ENCODE data around the gene SETD3. TPM values are rescaled to one million over a fixed set of nuclear protein-coding genes. Genes with fewer than 3 reads are reported as not detected.

SETD3 gene
- total and polyA plus RNA-seq, 2 donors (not counting 1 experiment from before 2014, with no cell fraction given), result 30.9 to 38.3 TPM

DNA sequence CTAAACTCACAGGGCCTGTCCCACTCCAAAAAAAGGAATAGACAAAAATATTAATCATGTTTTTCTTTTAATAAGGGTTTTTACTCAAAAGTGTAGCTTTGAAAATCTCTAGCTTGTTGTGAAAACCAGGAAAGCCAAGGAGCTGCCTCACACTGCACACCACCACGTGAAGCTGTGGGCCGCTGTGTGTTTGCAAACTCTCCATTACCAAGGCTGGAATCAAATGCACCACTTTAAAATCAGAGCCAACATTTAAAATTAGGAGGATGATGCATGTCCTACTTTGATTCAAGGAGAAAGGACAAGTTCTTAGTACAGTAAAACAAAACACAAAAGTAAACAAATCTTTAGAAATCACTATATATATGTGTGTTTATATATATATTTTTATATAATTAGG, 83.0 kb downstream of the SETD3 start:
- H3K27me3 ChIP-seq (ENCODE audit: control insufficient read depth, insufficient read depth, low read length), result no peaks in the 10 kb centered on the region

DNA sequence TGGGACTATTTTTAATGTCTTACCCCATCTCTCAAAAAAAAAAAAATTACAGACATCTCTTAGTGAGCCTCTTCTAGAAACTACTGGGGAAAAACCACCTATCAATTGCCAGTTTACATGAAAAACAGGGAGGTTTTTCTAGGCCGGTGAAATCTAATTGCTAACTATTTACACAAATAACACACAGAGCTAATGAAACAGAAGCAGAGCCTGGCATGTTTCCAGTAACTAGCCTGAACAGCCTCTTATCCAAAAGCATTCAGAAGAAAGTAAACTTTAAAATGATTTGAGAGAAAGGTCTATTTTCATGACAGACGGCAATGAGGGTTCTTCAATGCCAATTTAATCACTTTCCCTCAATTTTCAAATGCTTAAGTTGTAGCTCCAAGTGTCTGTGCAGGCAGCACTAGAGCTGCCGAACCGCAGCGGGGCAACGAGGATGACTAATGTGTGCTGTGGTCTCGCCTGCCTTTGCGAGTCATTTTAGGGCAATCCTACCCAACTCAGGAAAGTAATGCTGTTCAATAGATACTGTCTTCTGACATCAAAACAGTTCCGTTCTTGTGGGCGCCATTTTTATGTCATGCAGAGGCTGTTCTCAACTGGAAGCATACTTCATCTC, 84.6 kb downstream of the SETD3 start:
- H3K27me3 ChIP-seq (ENCODE audit: control insufficient read depth, insufficient read depth, low read length), result no peaks in the 10 kb centered on the region
- H3K9me3 ChIP-seq (ENCODE audit: control insufficient read depth, insufficient read depth, low read depth, low read length), result no peaks in the 10 kb centered on the region
- DNase-seq (ENCODE audit: low read depth in 2 of 2), result peak; percentile 50 to 88
- no peak overlapping the region for H3K4me2 ChIP-seq (ENCODE audit: extremely low read depth, insufficient read depth, low read length)
- H3K27ac ChIP-seq (ENCODE audit: insufficient read depth, low read length), result no peak overlapping the region
- TF ChIP-seq, protein P1, sequence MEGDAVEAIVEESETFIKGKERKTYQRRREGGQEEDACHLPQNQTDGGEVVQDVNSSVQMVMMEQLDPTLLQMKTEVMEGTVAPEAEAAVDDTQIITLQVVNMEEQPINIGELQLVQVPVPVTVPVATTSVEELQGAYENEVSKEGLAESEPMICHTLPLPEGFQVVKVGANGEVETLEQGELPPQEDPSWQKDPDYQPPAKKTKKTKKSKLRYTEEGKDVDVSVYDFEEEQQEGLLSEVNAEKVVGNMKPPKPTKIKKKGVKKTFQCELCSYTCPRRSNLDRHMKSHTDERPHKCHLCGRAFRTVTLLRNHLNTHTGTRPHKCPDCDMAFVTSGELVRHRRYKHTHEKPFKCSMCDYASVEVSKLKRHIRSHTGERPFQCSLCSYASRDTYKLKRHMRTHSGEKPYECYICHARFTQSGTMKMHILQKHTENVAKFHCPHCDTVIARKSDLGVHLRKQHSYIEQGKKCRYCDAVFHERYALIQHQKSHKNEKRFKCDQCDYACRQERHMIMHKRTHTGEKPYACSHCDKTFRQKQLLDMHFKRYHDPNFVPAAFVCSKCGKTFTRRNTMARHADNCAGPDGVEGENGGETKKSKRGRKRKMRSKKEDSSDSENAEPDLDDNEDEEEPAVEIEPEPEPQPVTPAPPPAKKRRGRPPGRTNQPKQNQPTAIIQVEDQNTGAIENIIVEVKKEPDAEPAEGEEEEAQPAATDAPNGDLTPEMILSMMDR (conservative IDR thresholded peaks at IDR 0.05 in 1 of 2, IDR thresholded peaks at IDR 0.05 in 1 of 2; ENCODE audit: low read depth in 1 of 2, low read length in 2 of 2), result no peak
- TF ChIP-seq EZH2 (IDR thresholded peaks at IDR 0.05; ENCODE audit: low read length, missing control alignments), result no peak
- peaks cover 1% of the 10 kb centered on the region for H3K36me3 ChIP-seq (ENCODE audit: control insufficient read depth, insufficient read depth, low read length)
- H2AFZ ChIP-seq (ENCODE audit: low read length), result no peak overlapping the region
- H4K20me1 ChIP-seq (ENCODE audit: control insufficient read depth, extremely low read depth, insufficient read depth, low read length), result no peaks in the 10 kb centered on the region
- no peaks in the 10 kb centered on the region for H3K79me2 ChIP-seq (ENCODE audit: control insufficient read depth, insufficient read depth, low read length)
- no peak overlapping the region for H3K9ac ChIP-seq (ENCODE audit: insufficient read depth, low read length)
- H3K4me3 ChIP-seq (replicated peaks in 1 of 4; ENCODE audit: control extremely low read depth in 1 of 4, insufficient read depth in 1 of 4, low read depth in 3 of 4, low read length in 4 of 4), result no peak overlapping the region
- no peaks in the 10 kb centered on the region for H3K4me1 ChIP-seq (ENCODE audit: control insufficient read depth, extremely low read depth, insufficient read depth, low read length)

More for the DNA sequence above, 83.0 kb downstream of the SETD3 start:
- Histone ChIP-seq H4K20me1 (ENCODE audit: control insufficient read depth, extremely low read depth, insufficient read depth, low read length) (no peaks in the 10 kb centered on the region), H2AFZ (ENCODE audit: low read length) (no peak overlapping the region), H3K4me3 (replicated peaks in 1 of 4; ENCODE audit: control extremely low read depth in 1 of 4, insufficient read depth in 1 of 4, low read depth in 3 of 4, low read length in 4 of 4) (no peak overlapping the region), H3K36me3 (ENCODE audit: control insufficient read depth, insufficient read depth, low read length) (peaks cover 1% of the 10 kb centered on the region), H3K79me2 (ENCODE audit: control insufficient read depth, insufficient read depth, low read length) (no peaks in the 10 kb centered on the region), H3K27ac (ENCODE audit: insufficient read depth, low read length) (no peak overlapping the region), H3K9ac (ENCODE audit: insufficient read depth, low read length) (no peak overlapping the region), H3K9me3 (ENCODE audit: control insufficient read depth, insufficient read depth, low read depth, low read length) (no peaks in the 10 kb centered on the region), H3K4me2 (ENCODE audit: extremely low read depth, insufficient read depth, low read length) (no peak overlapping the region), H3K4me1 (ENCODE audit: control insufficient read depth, extremely low read depth, insufficient read depth, low read length) (no peaks in the 10 kb centered on the region)
- TF ChIP-seq, protein P1 (conservative IDR thresholded peaks at IDR 0.05 in 1 of 2, IDR thresholded peaks at IDR 0.05 in 1 of 2; ENCODE audit: low read depth in 1 of 2, low read length in 2 of 2), result no peak
- no peak for TF ChIP-seq EZH2 (IDR thresholded peaks at IDR 0.05; ENCODE audit: low read length, missing control alignments)
- DNase-seq (ENCODE audit: low read depth in 2 of 2), result no peak

DNA sequence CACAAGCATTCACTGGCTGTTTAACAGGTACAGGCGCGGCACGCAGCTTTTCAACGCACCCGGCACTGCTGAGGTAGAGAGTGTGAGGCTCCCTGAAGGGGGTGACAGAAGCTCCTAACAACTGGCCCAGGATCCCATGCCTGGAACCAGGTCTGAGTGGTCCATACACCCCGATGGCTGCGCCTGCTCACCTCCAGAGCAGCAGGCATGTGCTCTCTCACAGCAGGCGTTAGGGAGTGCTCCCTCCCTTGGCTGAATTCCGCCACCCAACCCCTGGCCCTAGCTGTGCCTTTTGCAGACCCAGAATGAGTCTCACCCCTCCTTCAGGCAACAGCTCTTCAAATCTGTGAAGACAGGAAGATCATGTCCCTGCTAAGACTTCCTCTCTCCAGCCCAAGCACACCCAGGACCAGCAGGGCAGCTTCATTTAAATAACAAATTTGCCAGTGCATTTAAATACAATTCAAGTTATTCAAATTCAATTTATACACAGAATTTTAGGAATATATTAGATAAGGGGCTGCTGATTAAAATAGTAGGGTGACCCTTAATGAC, 86.0 kb downstream of the SETD3 start:
- no peaks in the 10 kb centered on the region for H3K9me3 ChIP-seq (ENCODE audit: control insufficient read depth, insufficient read depth, low read depth, low read length)
- DNase-seq (ENCODE audit: low read depth in 2 of 2), result no peak
- H3K27me3 ChIP-seq (ENCODE audit: control insufficient read depth, insufficient read depth, low read length), result no peaks in the 10 kb centered on the region
- no peak overlapping the region for H3K9ac ChIP-seq (ENCODE audit: insufficient read depth, low read length)
- H2AFZ ChIP-seq (ENCODE audit: low read length), result no peak overlapping the region
- peaks cover 1% of the 10 kb centered on the region for H3K36me3 ChIP-seq (ENCODE audit: control insufficient read depth, insufficient read depth, low read length)
- no peak overlapping the region for H3K27ac ChIP-seq (ENCODE audit: insufficient read depth, low read length)
- no peak overlapping the region for H3K4me3 ChIP-seq (replicated peaks in 1 of 4; ENCODE audit: control extremely low read depth in 1 of 4, insufficient read depth in 1 of 4, low read depth in 3 of 4, low read length in 4 of 4)
- no peaks in the 10 kb centered on the region for H4K20me1 ChIP-seq (ENCODE audit: control insufficient read depth, extremely low read depth, insufficient read depth, low read length)
- H3K4me1 ChIP-seq (ENCODE audit: control insufficient read depth, extremely low read depth, insufficient read depth, low read length), result no peaks in the 10 kb centered on the region
- no peaks in the 10 kb centered on the region for H3K79me2 ChIP-seq (ENCODE audit: control insufficient read depth, insufficient read depth, low read length)
- no peak for TF ChIP-seq EZH2 (IDR thresholded peaks at IDR 0.05; ENCODE audit: low read length, missing control alignments)
- TF ChIP-seq, protein P1 (conservative IDR thresholded peaks at IDR 0.05 in 1 of 2, IDR thresholded peaks at IDR 0.05 in 1 of 2; ENCODE audit: low read depth in 1 of 2, low read length in 2 of 2), result no peak
- no peak overlapping the region for H3K4me2 ChIP-seq (ENCODE audit: extremely low read depth, insufficient read depth, low read length)
